HL-60/S4 treated with retinoic acid at 250 ng/mL for 4 days and 3 days (cell line): ENCODE measurements around the gene AARS2.

Experiments
- in situ Hi-C: fragments of 300-500 bp; cut with MboI; formaldehyde crosslinking; loops from 2 replicates; pipeline ENCODE4 v1.7.0; 2022; ENCODE audit warnings: low sequenced_read_pairs

The AARS2 gene

DNA sequence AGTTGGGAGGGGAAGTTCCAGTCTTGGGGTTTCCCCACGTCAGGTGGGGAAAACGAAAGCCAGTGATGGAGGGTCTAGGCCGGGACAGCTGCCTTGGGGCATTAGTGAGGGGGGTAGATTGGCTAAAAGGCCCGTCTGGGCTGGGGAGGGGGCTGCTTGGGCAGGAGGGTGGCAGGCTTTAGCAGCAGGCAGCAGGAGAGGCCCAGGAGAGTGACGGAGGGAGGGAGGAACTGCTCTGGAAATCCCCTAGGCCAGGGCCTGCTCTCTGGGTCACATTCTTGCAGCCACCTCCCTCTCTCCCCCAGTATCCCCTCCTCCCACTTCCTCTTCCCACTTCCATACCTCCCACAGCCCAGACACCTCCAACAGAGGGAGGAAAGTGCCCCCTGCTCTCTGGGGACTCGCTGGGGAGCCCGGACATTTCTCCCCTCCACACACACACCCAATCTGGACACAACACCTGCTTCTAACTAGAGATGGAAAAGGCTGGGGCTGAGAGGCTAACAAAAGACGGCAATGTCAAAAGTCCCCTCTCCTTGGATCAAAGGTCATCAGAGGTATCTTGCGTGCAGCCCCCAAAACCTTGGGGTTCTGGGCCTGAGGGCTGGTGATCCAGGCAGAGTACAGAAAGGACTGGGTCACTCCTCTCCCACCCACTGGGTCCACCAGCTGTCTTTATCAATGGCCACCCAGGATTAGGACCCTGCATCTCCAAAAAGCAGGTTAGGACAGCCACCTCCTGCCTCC lies 49.6 kb downstream of the AARS2 start:
- in situ Hi-C loops: no loop called here

DNA sequence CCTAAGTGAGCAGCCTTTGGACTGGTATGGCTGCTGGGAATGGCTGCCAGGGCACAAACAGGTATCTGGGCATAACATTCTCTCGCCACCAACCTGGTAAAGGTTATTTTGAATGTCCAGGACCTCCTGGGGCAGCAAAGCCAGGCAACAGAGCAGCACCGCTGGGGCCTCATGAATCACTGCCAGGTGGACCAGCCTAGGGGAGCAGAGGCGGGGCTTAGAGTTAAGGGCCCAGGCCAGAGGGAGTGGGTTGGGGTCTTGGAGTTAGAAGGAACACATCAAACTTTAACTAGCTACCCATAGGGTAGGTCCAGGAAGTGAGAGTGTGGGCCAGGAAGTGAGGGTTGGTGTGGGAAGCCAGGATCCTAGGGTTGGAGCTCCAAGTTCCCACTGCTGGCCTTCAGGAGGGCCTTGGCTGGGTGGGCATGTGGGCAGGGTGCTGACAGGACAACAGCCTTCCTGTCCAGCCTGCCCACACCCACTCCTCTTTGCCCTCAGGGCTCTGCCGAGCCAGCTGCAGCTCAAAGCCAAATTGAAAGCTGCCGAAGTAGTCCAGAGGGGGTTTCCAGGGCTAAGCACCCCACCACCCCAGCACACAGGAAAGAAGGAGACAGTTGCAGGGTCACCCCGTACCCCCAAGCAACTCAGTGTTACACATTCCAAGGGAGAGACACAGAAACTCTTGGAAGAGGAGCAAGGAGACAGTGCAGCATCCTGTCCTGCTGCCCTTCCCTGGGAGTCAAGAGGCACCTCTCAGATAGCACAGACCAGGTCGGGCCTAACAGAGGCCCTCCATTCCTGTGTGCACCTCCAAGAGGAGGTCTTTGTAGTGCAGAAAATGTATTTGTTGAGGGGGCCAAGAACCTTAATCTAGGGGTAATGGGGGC lies 50.4 kb downstream of the AARS2 start:
- in situ Hi-C loops: no loop called here

- in situ Hi-C loops: no loop called here
Observed at GRCh38 chr6:44261581-44261980, 51.6 kb downstream of the AARS2 start.

DNA sequence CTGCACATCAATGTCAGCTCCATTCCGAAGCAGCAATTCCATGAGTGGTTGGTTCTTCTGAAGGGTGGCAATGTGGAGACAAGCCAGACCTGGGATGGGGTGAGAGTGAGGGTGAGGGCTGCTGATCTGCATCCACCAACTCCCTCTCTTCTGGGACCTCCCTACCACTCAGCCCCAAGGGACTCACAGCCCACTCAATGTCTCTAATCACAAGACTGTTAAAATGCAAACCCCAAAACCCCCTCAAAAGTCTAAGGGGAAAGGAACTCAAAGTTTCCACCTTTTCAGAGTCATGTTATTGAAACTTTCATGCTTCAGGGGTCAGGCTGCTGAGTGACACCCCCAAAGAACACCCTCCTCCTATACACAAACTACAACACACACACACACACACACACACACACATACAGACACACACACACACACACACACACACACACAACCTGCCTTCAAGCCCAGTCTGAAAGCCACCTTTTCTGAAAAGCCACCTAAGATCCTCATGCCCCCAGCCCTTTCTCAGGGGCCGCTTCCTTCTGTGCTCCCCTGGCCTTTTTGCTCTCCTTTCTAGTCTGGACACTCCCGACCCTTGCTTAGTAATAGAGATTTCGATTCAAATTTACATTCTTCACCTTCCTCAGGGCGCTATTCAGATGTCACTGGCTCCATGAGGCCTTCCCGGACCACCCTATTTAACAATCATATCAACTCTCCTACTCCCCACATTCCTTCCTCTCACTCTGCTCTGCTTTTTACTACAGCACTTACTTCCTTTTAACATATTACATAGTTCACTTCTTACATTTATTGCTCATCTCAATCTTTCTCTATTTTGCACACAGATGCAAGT lies 52.5 kb downstream of the AARS2 start:
- in situ Hi-C loops: no loop called here

- in situ Hi-C loops: no loop called here
Observed at GRCh38 chr6:44260011-44260410, 53.1 kb downstream of the AARS2 start.

DNA sequence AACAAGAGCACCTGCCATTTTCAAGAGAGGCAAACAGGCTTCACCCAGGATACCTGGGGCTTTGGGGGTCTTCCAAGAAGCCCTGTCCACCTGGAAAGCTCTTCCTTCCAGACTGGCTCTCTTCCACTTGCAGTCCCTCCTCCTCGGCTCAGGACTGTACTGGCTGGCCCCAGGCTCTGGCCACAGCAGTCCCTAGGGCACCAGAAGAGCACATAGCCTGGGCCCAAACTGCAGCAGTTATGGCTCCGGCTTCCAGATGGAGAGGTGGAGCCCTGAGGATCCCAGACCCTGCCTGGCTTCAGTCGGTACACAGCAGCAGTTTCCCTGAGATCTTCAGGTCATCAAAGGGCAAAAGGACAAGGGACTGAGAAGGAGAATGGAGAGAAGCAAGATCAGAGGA lies 54.2 kb downstream of the AARS2 start:
- in situ Hi-C loops: no loop called here

GRCh38 chr6:44258325-44258863 lies 54.8 kb downstream of the AARS2 start:
- in situ Hi-C loops: no loop called here

GRCh38 chr6:44257753-44258324 lies 55.3 kb downstream of the AARS2 start:
- in situ Hi-C loops: no loop called here

- in situ Hi-C loops: no loop called here
Observed at GRCh38 chr6:44257025-44257752, 56.0 kb downstream of the AARS2 start, which contains the start of gene SLC35B2. SLC35B2 (minus strand) TSS chr6:44257528; CDS start chr6:44257410, 118 bp downstream.

GRCh38 chr6:44256775-44257024 lies 56.4 kb downstream of the AARS2 start:
- in situ Hi-C loops: no loop called here

DNA sequence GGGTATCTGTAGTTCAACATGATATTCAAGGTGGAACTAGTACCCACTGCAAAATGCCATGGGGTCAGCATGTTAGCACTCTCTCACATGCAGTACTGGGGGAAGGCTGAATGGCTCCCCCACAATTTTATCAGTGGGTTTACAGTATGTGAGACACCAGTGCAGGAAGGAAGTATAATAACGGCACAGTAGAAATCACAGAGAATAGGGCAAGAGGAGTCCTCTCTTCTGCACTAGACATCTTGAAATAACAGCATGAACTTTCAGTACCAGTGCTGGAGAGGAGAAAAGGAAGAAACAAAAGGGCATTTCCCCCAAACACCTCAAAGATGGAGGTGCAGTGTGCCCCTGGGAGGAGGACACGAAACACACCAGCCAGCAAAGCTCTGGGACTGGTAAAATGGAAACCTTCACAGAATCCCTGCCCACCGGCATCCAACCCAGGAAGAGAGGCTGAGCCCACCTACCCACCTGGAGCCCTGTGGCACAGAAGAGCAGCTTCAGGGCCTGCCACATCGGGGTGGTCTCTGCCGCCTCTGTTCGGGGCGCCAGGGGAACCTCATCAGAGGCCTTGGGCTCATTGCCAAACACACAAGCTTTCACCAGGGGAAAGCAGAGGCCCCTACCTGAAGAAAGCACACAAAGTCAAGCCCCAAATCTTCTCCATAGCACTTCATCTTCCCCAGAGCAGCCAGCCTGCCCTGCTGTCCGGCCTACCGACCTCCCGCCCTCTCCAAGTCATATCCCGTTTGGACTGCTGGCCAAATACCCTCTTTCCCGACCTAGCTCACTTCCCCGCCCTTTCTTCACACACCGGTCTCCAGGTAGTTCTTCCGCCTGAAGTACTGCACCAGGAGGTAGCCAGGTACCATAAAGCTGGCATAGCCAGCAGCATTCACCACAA lies 57.0 kb downstream of the AARS2 start:
- in situ Hi-C loops: no loop called here

DNA sequence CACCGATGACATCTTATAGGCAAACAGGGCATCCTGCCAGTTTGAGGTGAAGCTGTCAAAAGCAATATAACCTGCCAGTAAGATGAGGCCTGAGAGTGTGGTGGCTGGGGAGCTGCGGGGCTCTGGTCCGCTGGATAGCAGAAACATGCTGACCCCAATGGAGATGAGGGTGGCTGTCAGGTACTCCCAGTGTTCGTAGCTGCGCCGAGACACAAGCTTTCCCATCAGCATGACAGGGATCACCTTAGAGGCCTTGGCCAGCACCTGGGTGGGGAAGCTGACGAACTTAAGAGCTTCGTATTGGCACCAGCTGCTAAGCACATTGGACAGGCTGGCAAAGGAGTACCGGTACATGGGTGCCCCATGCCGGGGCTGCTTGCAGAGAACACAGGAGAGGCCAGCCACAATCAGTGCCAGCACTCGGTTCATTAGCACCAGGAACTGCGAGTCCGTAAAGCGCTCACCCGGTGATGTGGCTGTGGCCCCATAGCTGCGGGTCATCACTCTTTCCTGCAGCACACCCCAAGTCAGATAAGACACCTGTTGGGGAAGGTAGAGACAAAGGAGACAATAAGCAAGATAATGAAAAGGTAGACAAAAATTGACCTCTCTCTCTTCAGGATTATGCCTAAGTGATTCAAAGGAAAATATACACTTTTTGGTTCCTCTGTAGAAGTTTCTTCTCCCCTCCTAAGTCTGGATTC lies 57.9 kb downstream of the AARS2 start:
- in situ Hi-C loops: no loop called here

- in situ Hi-C loops: no loop called here
Observed at GRCh38 chr6:44254191-44255104, 58.7 kb downstream of the AARS2 start.

GRCh38 chr6:44253307-44254101 lies 59.6 kb downstream of the AARS2 start:
- in situ Hi-C loops: no loop called here

- in situ Hi-C loops: no loop called here
Observed at GRCh38 chr6:44251576-44252524, 61.3 kb downstream of the AARS2 start.

GRCh38 chr6:44250718-44251123 lies 62.4 kb downstream of the AARS2 start:
- in situ Hi-C loops: no loop called here
